ENCODE results near the gene CTNNA3. TPM values are rescaled to one million over a fixed set of nuclear protein-coding genes. Genes with fewer than 3 reads are reported as not detected.

CTNNA3 gene
- total and polyA plus RNA-seq, 2 of the 4 experiments (the other 2 are of a cell fraction): 0.19 to 0.90 TPM

- Histone ChIP-seq H2BK5ac (ENCODE audit: low read depth, low read length, poor library complexity, severe bottlenecking) (no peak overlapping the region), H2BK20ac (ENCODE audit: low read depth, low read length) (no peak overlapping the region), H4K8ac (ENCODE audit: low read depth in 2 of 2, low read length in 2 of 2) (no peak overlapping the region), H3K4me3 (ENCODE audit: insufficient read depth, low read depth, low read length) (no peak overlapping the region), H3K4me1 (ENCODE audit: control insufficient read depth, insufficient read depth, low read length) (no peaks in the 10 kb centered on the region), H3K27ac (ENCODE audit: insufficient read depth, low read length) (no peak overlapping the region), H3K4me2 (ENCODE audit: low read depth, low read length) (no peak overlapping the region), H2BK15ac (ENCODE audit: low read depth, low read length) (no peak overlapping the region), H4K5ac (ENCODE audit: low read depth, low read length) (no peak overlapping the region), H2AFZ (replicated peaks; ENCODE audit: low read length, poor library complexity) (no peak overlapping the region), H3K9me1 (ENCODE audit: insufficient read depth, low read length) (no peaks in the 10 kb centered on the region), H4K20me1 (ENCODE audit: insufficient read depth, low read length) (no peaks in the 10 kb centered on the region), H3K9me3 (ENCODE audit: control insufficient read depth, insufficient read depth, low read length) (no peaks in the 10 kb centered on the region), H3K4ac (ENCODE audit: low read depth, low read length) (no peak overlapping the region), H2BK120ac (ENCODE audit: low read depth, low read length) (no peak overlapping the region), H3K18ac (ENCODE audit: low read depth, low read length) (no peak overlapping the region), H3K14ac (replicated peaks; ENCODE audit: low read depth, low read length) (no peak overlapping the region), H3K36me3 (ENCODE audit: control insufficient read depth, insufficient read depth, low read length) (no peaks in the 10 kb centered on the region), H4K91ac (ENCODE audit: insufficient read depth, low read depth, low read length) (no peak overlapping the region), H3K79me1 (ENCODE audit: low read depth in 1 of 2, low read length in 2 of 2) (no peaks in the 10 kb centered on the region), H3K56ac (ENCODE audit: extremely low read depth, insufficient read depth, low read length) (no peak overlapping the region), H3K9ac (ENCODE audit: low read depth, low read length) (no peak overlapping the region), H2AK5ac (ENCODE audit: low read depth, low read length) (no peak overlapping the region), H3K27me3 (ENCODE audit: control insufficient read depth, insufficient read depth, low read length) (no peaks in the 10 kb centered on the region), H3K23ac (ENCODE audit: low read depth, low read length) (no peak overlapping the region), H2AK9ac (replicated peaks; ENCODE audit: low read depth, low read length, poor library complexity) (no peak overlapping the region)
- no CpG with 5 or more reads among the region's 1 CpG for WGBS, 2 experiments (ENCODE audit: extremely low coverage in 2 of 2, insufficient read length in 1 of 2)
- dilution Hi-C loops (cut with HindIII; ENCODE audit: low sequenced_read_pairs, unreplicated experiment): no loop called here
- TF ChIP-seq SMC3 (IDR thresholded peaks at IDR 0.05; ENCODE audit: low read depth, low read length): no peak
- POLR2A ChIA-PET (ENCODE audit: unreplicated experiment): no interaction called here
- in situ Hi-C loops (cut with MboI; ENCODE audit: low sequenced_read_pairs): no loop called here
- no TSS peak for BruUV-seq (replicated peaks)
- intact Hi-C loops (cut with micrococcal nuclease): no loop called here
- no peak for ATAC-seq (ENCODE audit: low read depth)
- CTCF ChIA-PET: no interaction called here
- no peak for DNase-seq
Measured at GRCh38 chr10:66534866-66535265, 1161.1 kb downstream of the CTNNA3 start.
